HG02763 (cell line): ENCODE results near the gene GPATCH2L.

ENCODE experiments used
- ATAC-seq: cut with Tn5 transposase; IDR thresholded peaks from one replicate; pipeline ENCODE4 v1.9.1; 2021; ENCODE audit warnings: mild to moderate bottlenecking, moderate library complexity; ENCODE audit not compliant: unreplicated experiment

Gene GPATCH2L

GRCh38 chr14:76195003-76195402, 43.3 kb downstream of the GPATCH2L start:
- no peak for ATAC-seq

GRCh38 chr14:76196980-76197695, 45.4 kb downstream of the GPATCH2L start:
- ATAC-seq = no peak

DNA sequence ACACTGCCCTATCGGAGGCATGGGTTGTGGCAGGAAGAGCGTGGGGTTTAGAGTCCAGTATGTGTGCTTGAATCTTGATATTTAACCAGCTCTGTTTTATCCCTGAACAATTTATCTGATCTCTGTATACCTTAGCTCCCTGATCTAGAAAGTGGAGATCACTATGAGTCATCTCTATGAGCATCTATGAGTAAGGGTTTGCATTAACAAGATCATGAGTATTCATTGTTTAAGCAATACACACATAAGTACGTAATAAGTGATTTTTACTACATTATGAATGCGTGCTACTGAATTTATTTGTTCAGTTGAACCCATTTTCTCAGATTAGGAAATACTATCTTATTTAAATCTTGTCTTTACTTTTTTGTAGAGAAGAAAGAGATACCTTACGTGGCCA, 49.4 kb downstream of the GPATCH2L start:
- no peak for ATAC-seq

DNA sequence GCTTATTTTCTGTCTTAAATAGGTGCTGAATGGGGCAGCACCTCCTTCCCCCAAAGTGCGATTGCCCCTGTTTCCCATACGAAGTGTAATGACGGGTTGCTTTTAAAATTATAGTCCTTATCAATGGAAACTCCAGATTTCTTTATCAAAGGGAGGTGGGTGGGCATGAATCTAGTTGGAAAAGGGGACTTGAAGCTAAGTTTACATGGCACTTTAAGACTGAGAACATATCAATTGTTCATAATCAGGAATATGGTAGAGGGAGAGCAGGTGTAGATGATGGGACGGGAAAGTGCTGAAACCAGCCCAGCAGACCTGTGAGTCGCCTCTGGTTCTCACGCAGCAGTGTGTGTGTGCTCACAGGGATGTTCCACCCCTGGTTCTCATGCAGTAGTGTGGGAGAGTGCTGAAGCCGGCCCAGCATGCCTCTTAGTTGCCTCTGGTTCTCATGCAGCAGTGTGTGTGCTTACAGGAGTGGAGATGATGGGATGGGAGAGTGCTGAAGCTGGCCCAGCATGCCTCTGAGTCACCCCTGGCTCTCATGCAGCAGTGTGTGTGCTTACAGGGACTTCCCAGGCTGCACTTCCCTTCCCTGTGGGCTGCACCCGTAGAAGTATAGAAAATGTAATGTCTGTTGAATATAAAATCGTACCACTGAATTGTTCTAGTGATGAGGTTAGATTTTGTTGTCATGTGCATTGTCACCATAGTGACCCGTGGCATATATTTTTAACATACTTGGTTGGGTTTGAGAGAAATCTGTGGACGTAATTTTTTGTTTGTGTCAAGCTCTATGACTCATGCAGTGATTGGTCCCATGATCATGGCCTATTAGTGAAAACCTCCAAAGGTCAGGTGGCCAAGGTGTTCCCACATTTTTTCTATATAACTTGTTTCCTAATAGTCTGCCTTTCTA, 51.6 kb downstream of the GPATCH2L start:
- ATAC-seq = peak; percentile 74

DNA sequence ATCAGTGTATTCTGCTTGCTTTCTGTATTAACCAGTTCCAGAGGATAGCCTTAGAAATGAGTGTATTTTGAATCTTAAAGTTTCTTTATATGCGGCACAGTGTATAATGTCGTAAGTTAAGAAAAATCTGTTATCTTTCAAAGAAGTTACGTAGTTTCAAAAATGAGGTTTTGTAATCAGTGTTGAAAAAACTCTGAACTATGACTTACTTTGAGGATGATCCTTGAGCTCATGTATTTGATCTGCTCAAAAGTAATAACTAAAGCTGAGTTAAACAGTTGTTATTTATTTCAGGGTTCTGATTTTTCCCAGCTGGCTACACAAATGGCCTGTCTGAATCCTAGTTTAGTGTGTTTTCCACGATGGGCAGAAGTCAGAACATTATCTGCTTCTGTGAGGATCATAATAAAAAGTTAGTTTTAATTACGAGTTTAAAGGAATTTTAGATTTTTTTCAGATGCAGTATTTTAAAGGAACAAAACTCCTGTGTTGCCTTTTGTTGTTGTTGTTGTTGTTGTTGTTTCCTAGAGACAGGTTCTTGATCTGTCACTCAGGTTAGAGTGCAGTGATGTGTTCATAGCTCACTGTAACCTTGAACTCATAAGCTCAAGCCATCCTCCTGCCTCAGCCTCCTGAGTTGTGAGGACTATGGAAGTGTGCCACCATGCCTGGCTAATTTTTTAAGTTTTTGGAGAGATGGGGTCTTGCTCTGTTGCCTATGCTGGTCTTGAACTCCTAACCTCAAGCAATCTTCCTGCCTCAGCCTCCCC, 52.9 kb downstream of the GPATCH2L start:
- no peak for ATAC-seq

GRCh38 chr14:76205708-76206107, 54.0 kb downstream of the GPATCH2L start:
- no peak for ATAC-seq

GRCh38 chr14:76208340-76208739, 56.6 kb downstream of the GPATCH2L start:
- no peak for ATAC-seq

DNA sequence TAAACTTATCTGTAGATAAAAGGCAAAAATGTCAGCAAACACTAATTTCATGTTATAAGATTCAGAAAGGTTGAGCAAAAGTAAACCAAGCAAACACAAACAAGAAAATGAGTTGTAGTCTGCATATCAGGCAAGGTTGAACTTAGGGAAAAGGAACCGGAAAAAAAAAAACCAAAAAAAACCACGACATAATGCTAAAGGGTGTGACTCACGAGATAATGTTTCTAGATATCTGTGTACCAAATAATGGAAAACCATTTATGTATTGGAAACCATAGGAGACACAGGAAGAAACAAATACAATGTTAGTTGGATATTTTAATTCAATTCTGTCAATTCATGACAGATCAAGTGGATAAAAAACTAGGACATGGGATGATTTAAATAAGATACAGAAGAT, 60.5 kb downstream of the GPATCH2L start:
- no peak for ATAC-seq

GRCh38 chr14:76217179-76217578, 65.5 kb downstream of the GPATCH2L start:
- no peak for ATAC-seq

DNA sequence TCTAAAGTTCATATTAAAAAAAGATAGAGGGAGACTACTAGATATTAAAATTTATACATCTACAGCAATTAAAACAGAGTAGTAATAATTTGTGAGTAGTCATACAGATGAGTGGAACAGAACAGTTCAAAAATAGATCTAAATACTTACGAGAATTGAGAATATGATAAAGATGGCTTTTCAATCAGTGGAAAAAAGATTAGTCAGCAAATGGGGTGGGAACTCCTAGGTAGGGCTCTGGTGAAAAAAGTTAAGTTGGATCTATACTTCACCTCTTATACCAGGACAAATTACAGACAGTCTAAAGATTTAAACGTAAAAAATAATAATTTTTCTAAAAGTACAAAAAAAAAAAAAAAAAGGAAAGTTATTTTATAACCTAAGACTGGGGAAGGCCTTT, 66.9 kb downstream of the GPATCH2L start:
- no peak for ATAC-seq

GRCh38 chr14:76219873-76220272, 68.2 kb downstream of the GPATCH2L start:
- ATAC-seq = no peak

DNA sequence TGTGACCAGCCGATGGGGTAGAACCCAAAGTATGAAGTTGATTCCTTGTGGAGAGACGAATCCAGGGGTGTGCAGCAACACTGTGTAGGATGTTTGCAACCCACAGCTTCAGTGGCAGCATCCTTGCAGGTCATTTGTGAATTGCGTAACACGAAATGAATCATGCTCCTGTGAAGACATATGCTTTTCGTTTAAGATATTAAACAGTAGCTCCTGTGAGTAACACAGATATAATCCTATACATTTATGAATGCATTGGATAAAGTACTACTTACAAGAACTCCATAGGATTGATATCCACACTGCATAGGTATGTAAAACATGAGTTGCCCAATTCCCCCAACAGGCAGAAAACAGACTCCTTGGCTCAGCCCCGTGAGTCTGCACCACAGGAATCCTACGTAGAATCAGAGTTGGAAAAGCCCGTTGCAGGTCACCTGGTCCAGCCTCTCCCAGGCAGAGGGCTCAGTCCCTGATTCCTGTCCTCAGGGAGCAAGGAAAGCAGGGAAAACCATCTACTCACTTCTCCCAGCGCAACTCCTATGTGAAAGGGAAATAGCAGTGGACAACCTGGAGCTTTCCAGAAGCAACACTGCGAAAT, 75.8 kb downstream of the GPATCH2L start:
- ATAC-seq = no peak

GRCh38 chr14:76228138-76228537, 76.4 kb downstream of the GPATCH2L start:
- ATAC-seq = no peak

DNA sequence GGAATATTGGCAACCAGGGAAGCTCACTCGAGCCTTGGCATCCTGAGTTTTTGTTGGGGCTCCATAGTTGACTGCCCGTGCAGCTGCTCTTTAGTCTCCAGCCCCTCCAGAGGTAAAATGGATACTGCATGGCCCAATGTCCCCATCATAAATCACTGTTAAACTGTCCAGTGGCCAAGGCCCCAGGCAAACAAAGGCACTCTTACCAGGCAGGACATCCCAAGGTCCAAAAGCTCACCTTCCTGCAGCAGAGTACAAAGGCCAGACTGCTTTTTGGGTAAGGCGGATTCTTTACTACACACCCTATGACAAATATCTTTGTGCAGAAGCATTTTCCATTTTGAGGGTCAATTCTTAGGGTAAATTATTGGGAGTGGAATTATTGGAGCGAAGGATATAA, 81.1 kb downstream of the GPATCH2L start:
- no peak for ATAC-seq

- ATAC-seq = no peak
Measured at GRCh38 chr14:76235628-76236027, 83.9 kb downstream of the GPATCH2L start.

DNA sequence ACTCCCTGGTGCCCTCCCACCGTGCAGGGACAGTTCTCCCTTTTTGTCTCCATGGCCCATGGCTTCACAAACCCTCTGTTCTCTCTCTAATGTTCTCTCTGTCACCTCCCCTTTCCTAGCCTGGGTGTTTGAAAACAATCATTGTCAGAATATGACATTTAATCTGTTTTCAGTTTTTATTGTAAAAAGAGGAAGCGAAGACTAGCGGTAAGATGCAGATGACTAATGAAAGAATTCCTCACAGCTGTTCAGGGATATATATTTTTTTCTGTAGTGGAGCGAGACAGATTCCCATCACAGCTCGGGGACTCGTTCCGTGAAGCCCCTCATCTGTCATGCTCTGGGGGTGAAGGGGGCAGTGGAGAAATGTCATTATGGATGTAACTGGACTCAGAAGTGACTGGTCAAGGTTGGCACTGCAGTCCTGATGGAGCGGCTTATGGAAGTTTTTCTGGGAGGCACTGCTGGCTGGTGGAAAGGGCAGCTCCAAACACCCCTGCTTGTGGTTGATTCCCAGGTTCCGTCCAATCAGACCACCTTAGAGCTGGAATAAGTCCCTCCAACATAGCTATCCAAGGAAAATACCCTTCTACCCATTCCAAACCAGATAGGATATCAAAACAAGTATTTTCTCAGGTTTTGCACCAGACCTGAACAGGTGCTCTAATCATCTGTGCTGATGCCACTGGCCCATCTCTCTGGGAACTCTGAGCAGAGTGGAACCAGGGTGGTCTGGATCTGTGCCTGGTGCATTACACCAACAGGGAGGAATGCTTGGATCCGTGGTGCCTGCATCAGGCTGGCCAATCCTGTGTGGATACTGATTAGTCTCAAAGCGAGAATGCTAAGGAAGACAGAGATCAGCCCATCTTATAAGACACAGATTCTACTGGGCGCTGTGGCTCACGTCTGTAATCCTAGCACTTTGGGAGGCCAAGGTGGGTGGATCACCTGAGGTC, 84.7 kb downstream of the GPATCH2L start:
- peak; percentile 76 for ATAC-seq

GRCh38 chr14:76237349-76237990, 85.7 kb downstream of the GPATCH2L start:
- ATAC-seq = no peak

DNA sequence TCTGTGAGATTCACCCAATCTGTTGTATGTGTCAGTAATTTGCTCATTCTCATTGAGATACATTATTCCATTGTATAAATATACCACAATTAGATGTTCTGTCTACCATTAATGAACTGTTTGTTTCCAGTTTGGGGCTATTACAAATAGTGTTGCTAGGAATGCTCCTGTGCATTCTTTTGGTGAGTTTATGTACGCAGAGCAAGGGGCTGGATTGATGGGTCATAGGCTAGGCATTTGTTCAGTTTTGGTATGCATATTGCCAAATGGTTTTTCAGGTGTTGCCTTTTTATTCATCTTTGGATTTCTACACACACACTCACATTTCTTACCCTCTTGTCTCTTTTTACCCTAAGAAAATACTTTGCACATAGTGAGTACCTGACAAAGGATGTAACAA, 93.4 kb downstream of the GPATCH2L start:
- no peak for ATAC-seq

GRCh38 chr14:76250302-76250701, 98.6 kb downstream of the GPATCH2L start:
- ATAC-seq = no peak
